Erythroblast (primary cell): ENCODE data around the gene IFT172.
"Not testable (repeated sequence)": the region's sequence is repeated elsewhere in the genome, so short reads cannot be mapped to it uniquely, and the experiment has no call there.

ENCODE experiments used
- DNase-seq, 2 experiments: peaks; one replicate each; lab custom pipeline; 2025; lab: John Stamatoyannopoulos, UW
- GATA1 ChIP-seq: IDR thresholded peaks from 2 replicates; pipeline ENCODE4 v1.6.1; 2011; ENCODE audit warnings: low read depth, mild to moderate bottlenecking, control low read depth, low read length, moderate library complexity
- POLR2A ChIP-seq: IDR thresholded peaks from 2 replicates; pipeline ENCODE4 v1.6.1; 2011; ENCODE audit warnings: mild to moderate bottlenecking, low read length

The IFT172 gene, protein sequence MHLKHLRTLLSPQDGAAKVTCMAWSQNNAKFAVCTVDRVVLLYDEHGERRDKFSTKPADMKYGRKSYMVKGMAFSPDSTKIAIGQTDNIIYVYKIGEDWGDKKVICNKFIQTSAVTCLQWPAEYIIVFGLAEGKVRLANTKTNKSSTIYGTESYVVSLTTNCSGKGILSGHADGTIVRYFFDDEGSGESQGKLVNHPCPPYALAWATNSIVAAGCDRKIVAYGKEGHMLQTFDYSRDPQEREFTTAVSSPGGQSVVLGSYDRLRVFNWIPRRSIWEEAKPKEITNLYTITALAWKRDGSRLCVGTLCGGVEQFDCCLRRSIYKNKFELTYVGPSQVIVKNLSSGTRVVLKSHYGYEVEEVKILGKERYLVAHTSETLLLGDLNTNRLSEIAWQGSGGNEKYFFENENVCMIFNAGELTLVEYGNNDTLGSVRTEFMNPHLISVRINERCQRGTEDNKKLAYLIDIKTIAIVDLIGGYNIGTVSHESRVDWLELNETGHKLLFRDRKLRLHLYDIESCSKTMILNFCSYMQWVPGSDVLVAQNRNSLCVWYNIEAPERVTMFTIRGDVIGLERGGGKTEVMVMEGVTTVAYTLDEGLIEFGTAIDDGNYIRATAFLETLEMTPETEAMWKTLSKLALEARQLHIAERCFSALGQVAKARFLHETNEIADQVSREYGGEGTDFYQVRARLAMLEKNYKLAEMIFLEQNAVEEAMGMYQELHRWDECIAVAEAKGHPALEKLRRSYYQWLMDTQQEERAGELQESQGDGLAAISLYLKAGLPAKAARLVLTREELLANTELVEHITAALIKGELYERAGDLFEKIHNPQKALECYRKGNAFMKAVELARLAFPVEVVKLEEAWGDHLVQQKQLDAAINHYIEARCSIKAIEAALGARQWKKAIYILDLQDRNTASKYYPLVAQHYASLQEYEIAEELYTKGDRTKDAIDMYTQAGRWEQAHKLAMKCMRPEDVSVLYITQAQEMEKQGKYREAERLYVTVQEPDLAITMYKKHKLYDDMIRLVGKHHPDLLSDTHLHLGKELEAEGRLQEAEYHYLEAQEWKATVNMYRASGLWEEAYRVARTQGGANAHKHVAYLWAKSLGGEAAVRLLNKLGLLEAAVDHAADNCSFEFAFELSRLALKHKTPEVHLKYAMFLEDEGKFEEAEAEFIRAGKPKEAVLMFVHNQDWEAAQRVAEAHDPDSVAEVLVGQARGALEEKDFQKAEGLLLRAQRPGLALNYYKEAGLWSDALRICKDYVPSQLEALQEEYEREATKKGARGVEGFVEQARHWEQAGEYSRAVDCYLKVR (N-terminal part only)

DNA sequence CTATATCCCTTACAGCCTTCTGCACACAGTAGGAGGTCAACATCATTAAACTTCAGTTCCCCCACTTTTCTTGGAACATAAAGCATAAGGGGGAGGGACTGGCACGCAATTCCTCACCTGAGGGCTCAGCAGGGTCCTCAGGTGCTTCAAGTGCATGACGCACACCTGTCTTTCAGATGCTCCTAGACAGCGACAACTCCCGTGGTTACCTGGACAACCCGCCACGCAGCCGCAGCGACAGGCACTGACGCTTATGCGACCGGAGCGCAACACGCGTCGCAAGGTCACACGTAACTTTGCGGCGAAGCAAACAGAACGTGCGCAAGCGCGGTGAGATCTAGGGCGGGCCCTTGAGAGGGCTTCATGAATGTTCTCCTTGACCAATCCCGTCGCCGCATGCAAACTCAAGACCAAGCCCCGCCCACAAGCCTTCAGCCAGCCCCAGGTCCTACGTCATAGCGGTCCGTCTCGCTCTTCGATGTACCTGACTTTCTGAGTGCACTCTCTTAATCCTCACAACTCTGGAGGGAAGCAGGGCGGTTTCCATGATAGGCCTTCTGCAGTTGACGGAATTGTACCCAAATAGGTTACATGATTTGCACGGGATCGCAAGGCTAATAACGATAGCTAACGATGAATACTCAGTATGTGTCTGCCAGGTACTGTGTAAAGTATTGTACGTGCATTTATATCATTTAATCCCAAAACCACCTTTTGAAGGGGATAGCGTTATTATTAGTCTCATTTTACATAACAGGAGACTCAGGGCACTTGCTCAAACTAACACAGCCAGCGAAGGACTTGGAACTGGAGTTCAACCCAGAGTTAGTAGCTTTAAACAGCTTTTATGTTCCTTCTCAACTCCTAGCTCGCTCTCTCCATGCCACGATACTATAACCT is at the start of gene IFT172:
IFT172 (minus strand) TSS at position 246 of the 900 bp plus-strand sequence; CDS start at position 156, 90 bp downstream.
- peak; percentile 100 for DNase-seq
- TF ChIP-seq POLR2A: peak; percentile 89
- no peak for TF ChIP-seq GATA1

DNA sequence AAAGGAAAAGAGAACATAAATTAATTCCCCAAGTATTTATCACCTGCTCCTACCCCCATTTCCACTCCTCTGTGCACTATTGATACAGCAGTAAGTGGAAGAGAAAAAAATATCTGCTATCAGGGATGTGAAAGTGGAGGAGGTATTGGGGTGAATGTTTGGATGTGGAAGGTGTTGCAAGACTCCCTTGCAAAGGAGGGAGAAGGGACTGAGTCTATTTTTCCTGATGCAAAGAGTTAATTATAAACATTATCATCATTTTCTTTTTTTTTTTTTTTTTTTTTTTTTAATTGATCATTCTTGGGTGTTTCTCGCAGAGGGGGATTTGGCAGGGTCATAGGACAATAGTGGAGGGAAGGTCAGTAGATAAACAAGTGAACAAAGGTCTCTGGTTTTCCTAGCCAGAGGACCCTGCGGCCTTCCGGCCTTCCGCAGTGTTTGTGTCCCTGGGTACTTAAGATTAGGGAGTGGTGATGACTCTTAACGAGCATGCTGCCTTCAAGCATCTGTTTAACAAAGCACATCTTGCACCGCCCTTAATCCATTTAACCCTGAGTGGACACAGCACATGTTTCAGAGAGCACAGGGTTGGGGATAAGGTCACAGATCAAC is 49.4 kb upstream of the IFT172 start:
- DNase-seq: not testable (repeated sequence)

DNA sequence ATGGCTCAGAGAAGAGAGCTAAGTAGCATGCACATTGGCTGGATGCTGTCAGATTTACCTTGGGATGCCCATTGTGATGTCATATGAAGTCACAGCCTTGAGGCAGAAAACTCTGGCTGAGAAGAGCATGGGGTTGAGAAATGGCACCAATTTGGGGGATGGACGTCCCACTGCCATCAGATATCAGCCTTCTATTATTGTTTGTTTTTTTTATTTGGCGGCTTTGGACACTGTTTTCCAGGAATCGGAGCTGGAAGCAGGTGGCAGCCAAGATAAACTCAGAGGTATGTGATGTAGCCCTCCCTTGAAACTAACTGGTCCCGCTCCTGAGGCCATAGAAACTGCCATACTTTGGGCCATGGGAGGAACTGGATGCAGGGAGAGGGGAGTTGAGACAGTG is 47.7 kb upstream of the IFT172 start:
- DNase-seq: no peak
- TF ChIP-seq GATA1: no peak
- no peak for TF ChIP-seq POLR2A

DNA sequence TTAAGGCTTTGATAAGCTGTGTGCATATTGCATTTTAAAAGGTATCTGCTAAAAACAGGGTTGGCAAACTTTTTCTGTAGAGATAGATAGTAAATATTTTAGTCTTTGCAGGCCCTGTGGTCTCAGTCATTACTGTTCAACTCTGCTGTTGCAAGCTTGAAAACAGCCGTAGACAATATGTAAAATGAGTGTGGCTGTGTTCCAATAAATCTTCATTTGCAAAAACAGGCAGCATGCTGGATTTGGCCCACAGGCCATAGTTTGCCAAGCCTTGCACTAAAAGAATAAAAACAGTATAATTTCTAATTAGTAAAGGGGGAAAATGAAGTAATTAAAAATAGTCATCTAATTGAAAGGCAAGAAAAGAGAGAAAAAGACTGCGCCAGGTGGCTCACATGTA is 42.4 kb upstream of the IFT172 start:
- DNase-seq: no peak
- TF ChIP-seq POLR2A (no peak), GATA1 (no peak)

DNA sequence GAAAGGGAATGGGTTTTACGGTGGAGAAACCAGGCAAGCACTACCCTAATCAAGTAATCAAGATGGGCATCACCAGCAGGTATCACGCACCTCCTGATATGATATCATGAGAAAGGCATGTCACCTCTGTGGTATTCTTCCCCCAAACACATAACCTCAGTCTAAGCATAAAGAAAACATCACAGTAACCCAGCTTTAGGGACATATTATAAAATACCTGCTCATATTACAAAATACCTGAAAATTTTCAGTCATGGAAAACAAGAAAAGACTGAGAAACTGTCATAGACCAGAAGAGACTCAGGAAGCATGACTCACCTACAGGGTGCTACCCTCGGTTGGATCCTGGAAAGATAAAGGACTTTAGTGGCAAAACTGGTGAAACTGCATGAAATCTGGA is 37.6 kb upstream of the IFT172 start:
- DNase-seq: peak in 1 of 2 experiments; percentile 37
- TF ChIP-seq GATA1: no peak
- TF ChIP-seq POLR2A: no peak

DNA sequence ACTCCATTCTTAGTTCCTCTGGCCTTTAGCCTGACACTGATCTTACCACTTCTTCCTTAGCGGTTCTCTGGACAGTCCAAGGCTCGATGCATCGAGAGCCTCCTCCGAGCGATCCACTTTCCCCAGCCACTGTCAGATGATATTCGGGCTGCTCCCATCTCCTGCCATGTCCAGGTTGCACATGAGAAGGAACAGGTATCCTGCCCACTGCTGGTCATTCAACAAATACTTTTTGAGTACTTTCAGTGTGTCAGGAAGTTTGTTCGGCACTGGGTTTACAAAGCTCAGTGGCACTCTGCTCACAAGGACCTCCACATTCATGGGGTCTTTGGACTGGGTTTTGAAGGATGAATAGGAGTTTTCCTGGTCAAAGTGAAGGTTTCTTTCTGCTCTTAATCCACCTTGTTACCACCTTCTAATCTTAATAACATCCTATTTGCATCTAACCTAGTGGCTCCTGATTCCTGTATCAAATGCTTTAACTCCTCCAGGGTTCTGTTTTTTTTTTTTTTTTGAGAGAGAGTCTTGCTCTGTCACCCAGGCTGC is 32.9 kb upstream of the IFT172 start:
- no peak for TF ChIP-seq GATA1
- no peak for TF ChIP-seq POLR2A
- DNase-seq: peak in 1 of 2 experiments; percentile 35

DNA sequence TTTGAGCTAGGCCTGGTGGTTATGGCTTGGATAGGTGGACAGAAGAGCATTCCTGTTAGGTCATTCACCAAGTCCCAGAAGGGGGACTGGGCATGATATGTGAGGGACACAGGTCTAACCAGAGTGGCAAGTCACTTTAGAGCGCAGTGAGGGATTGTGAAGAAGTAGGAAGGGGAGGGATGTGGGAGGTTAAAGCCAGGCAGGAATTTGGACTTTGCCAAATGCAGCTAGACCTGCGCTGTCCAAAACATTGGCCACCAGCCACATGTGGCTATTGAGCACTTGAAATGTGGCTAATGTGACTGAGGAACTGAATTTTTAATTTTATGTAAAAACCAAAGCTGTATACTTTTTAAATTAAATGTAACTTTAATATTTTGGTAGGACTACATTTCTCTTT is 30.8 kb upstream of the IFT172 start:
- TF ChIP-seq POLR2A (no peak), GATA1 (no peak)

DNA sequence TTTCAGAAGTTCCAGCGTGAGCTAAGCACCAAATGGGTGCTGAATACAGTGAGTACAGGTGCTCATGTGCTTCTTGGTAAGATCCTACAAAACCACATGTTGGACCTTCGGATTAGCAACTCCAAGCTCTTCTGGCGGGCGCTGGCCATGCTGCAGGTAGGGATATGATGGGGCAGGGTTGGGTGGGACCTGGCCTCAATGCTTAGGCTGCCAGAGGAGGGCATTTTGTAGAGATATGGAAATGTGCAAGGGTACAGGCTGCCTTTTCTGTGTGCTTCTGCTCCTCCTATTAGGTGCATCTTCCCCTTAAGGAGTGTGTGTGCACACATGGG is 29.2 kb upstream of the IFT172 start:
- TF ChIP-seq GATA1: no peak
- no peak for TF ChIP-seq POLR2A
- DNase-seq: no peak

More for the DNA sequence above, 30.8 kb upstream of the IFT172 start:
- DNase-seq: no peak

DNA sequence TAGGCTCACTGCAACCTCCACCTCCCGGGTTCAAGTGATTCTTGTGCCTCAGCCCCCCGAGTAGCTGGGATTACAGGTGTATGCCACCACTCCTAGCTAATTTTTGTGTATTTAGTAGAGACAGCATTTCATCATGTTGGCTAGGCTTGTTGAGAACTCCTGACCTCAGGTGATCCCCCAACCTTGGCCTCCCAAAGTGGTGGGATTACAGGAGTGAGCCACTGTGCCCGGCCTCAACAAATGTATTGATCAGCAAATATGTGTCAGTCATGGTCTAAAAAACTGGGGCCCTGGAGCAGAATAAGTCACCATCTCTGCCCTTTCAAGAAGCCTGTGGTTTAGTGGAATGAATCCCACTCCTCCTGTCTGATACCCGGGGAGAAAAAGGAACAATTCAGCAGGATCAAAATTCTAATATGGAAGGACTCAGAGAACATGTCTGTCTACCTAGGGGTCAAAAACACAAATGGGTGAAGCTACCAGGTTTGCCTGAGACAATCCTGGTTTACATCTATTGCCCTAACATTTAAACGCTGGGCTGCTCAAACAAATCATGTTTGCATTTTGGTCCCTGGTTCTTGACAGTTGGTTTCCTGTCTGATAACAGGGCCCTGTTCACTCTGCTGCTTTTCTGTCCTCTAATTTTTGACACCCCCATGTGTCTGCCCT is 28.7 kb upstream of the IFT172 start:
- DNase-seq: no peak
- no peak for TF ChIP-seq GATA1
- TF ChIP-seq POLR2A: no peak

DNA sequence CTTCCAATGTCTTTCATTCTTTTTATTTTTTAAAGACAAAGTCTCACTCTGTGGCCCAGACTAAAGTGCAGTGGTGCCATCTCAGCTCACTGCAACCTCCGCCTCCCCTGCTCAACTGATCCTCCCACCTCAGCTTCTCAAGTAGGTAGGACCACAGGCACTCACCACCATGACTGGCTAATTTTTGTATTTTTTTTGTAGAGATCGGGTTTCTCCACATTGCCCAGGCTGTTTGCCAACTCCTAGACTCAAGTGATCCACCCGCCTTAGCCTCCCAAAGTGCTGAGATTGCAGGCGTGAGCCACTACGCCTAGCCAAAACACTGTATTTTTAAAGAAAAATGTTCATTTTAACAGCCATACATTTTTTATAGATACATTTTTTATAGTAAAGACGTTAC is 19.8 kb upstream of the IFT172 start:
- DNase-seq: peak; percentile 24 to 35

DNA sequence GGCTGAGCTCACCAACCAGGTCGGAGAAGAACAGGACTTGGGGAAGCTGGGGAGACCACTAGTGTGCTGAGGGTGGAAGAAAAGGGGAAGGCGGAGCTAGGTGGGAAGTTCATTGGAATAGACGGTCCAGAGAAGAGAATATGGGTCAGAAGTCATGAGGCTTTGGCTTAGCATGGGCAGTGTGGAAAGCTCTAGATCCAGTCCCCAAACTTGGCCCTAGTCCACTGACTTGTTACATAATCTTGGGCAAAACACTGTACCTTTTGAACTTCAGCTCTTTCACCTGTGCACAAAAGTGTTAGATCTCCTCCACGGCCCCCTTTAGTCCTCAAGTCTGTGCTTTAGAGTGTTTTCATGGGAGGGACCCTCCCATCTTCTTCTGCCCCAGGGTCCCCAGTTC is 17.8 kb upstream of the IFT172 start:
- TF ChIP-seq POLR2A: no peak
- TF ChIP-seq GATA1: no peak
- no peak for DNase-seq

More for the DNA sequence above, 19.8 kb upstream of the IFT172 start:
- no peak for TF ChIP-seq POLR2A
- no peak for TF ChIP-seq GATA1

DNA sequence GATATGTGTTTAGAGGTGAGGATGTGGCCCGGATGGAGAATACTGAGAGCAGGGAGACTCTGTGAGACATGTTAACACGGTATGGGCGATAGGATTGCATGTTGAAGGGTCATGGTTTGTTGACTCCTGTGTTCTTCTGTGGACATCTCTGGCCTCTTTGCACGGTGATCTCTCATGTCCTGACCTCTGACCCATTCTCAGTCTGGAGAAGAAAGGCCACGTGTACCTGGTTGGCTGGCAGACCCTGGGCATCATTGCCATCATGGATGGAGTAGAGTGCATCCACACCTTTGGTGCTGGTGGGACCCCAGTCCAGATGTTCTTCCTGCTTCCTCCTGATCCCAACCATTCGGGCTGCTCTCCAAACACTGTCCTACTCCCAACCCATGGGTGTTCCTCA is 17.0 kb upstream of the IFT172 start:
- DNase-seq: no peak
- TF ChIP-seq GATA1 (no peak), POLR2A (no peak)
